PC-9 (cell line): ENCODE results near the gene NFKBIE. TPM values are rescaled to one million over a fixed set of nuclear protein-coding genes. Genes with fewer than 3 reads are reported as not detected.

Experiments used
- BruUV-seq: library from RNA; stranded (reverse); fragments of 400-500 nt; replicated peaks from 2 replicates; lab custom pipeline; 2021; lab: Mats Ljungman, UMichigan
- CTCF ChIA-PET: fragments of 300-600 bp; sonication (Branson Sonifier 250); formaldehyde crosslinking; loops from one replicate; lab custom pipeline; 2022; ENCODE audit warnings: antibody characterized with exemption; lab: Charles Lee
- POLR2A ChIA-PET: fragments of 300-600 bp; sonication (Branson Sonifier 250); formaldehyde crosslinking; loops from one replicate; lab custom pipeline; 2022; ENCODE audit warnings: antibody characterized with exemption; ENCODE audit not compliant: unreplicated experiment; lab: Charles Lee
- DNase-seq, 2 experiments: peaks; one replicate each; pipeline versions ENCODE4 v3.0.0 to v3.0.0-alpha.2; 2015 to 2022; ENCODE audit warnings: mixed read lengths in 1 of 2
- H2AFZ ChIP-seq: fragments of 200-600 bp; sonication (generic); 2 replicates; pipeline ENCODE4 v1.8.1; 2017; ENCODE audit warnings: antibody characterized with exemption
- H3F3A ChIP-seq: fragments of 200-600 bp; sonication (generic); 2 replicates; pipeline ENCODE4 v1.8.1; 2017; ENCODE audit warnings: antibody characterized with exemption, mild to moderate bottlenecking, low read depth; ENCODE audit not compliant: insufficient read depth
- H3K27ac ChIP-seq: fragments of 200-600 bp; sonication (generic); 2 replicates; pipeline ENCODE4 v1.6.1; 2016; ENCODE audit warnings: mixed run types
- H3K27me3 ChIP-seq: fragments of 200-600 bp; sonication (generic); 2 replicates; pipeline ENCODE4 v1.6.1; 2016; ENCODE audit warnings: low read depth, mixed run types; ENCODE audit not compliant: insufficient read depth
- H3K36me3 ChIP-seq: fragments of 200-600 bp; sonication (generic); 2 replicates; pipeline ENCODE4 v1.6.1; 2016; ENCODE audit warnings: low read depth, mixed run types
- H3K4me1 ChIP-seq: fragments of 200-600 bp; sonication (generic); replicated peaks from 2 replicates; pipeline ENCODE4 v1.6.1; 2016; ENCODE audit warnings: mixed run types; ENCODE audit not compliant: insufficient read depth
- H3K4me2 ChIP-seq: fragments of 200-600 bp; sonication (generic); 2 replicates; pipeline ENCODE4 v1.6.1; 2017; ENCODE audit warnings: mixed run types
- H3K4me3 ChIP-seq: fragments of 200-600 bp; sonication (generic); 2 replicates; pipeline ENCODE4 v1.6.1; 2016; ENCODE audit warnings: mixed run types
- H3K79me2 ChIP-seq: fragments of 200-600 bp; sonication (generic); 2 replicates; pipeline ENCODE4 v1.6.1; 2017; ENCODE audit warnings: low read depth, mixed run types
- H3K9me2 ChIP-seq: fragments of 200-600 bp; sonication (generic); 2 replicates; pipeline ENCODE4 v1.8.1; 2017; ENCODE audit warnings: mild to moderate bottlenecking; ENCODE audit not compliant: insufficient read depth
- H3K9me3 ChIP-seq: fragments of 200-600 bp; sonication (generic); 2 replicates; pipeline ENCODE4 v1.8.1; 2016; ENCODE audit warnings: low read depth; ENCODE audit not compliant: insufficient read depth
- H4K20me1 ChIP-seq: fragments of 200-600 bp; sonication (generic); 2 replicates; pipeline ENCODE4 v1.8.1; 2017; ENCODE audit not compliant: insufficient read depth
- CTCF ChIP-seq: fragments of 200-600 bp; sonication (generic); conservative IDR thresholded peaks from 2 replicates; pipeline ENCODE4 v1.6.1; 2017; ENCODE audit warnings: mixed run types, antibody characterized with exemption, mild to moderate bottlenecking, moderate library complexity
- EZH2 ChIP-seq: fragments of 200-600 bp; sonication (generic); IDR thresholded peaks from 2 replicates; pipeline ENCODE4 v1.8.0; 2017; ENCODE audit warnings: antibody characterized with exemption, low read depth
- intact Hi-C: fragments of 100-400 bp; cut with micrococcal nuclease; formaldehyde crosslinking; loops from one replicate; pipeline ENCODE4 v1.10.0; 2022; ENCODE audit not compliant: unreplicated experiment
- total RNA-seq: library from RNA; stranded (reverse); gene quantifications from 2 replicates; pipeline ENCODE4 v1.2.3, GENCODE V29; 2021

NFKBIE gene
- total RNA-seq, 1 experiment from 2014 or later = 7.6 TPM

GRCh38 chr6:44298055-44298803 lies 32.9 kb upstream of the NFKBIE start:
- Histone ChIP-seq H3K9me3 (no peaks in the 10 kb centered on the region), H3F3A (0 out of 2 replicates have a peak, but pooled peaks cover 5% of the 10 kb centered on the region), H3K27ac (no peak overlapping the region), H3K9me2 (no peaks in the 10 kb centered on the region), H4K20me1 (no peaks in the 10 kb centered on the region), H3K4me1 (no peaks in the 10 kb centered on the region), H3K27me3 (peaks cover 25% of the 10 kb centered on the region; the same call in 1 of the 2 replicates), H3K4me2 (no peak overlapping the region), H3K4me3 (no peak overlapping the region), H3K79me2 (no peaks in the 10 kb centered on the region), H2AFZ (no peak overlapping the region), H3K36me3 (no peaks in the 10 kb centered on the region)
- BruUV-seq = no TSS peak
- POLR2A ChIA-PET = interaction anchor here (0.6 kb wide), 1 partner anchor 160 kb away, joined by 3 read pairs; no protein-coding TSS in a partner anchor
- intact Hi-C loops = no loop called here
- no peak for DNase-seq
- no peak for TF ChIP-seq EZH2
- CTCF ChIA-PET = no interaction called here

- POLR2A ChIA-PET = no interaction called here
- no peak overlapping the region for H3K4me3 ChIP-seq
- no peak overlapping the region for H3K4me2 ChIP-seq
- no peak overlapping the region for H3K27ac ChIP-seq
- peak in 1 of 2 experiments; percentile 22 for DNase-seq
- H3K36me3 ChIP-seq = no peaks in the 10 kb centered on the region
- no peaks in the 10 kb centered on the region for H4K20me1 ChIP-seq
- H3K9me3 ChIP-seq = no peaks in the 10 kb centered on the region
- TF ChIP-seq CTCF (no peak), EZH2 (no peak)
- H3K27me3 ChIP-seq = peaks cover 34% of the 10 kb centered on the region
- intact Hi-C loops = no loop called here
- no peaks in the 10 kb centered on the region for H3K79me2 ChIP-seq
- no peaks in the 10 kb centered on the region for H3K4me1 ChIP-seq
- H3F3A ChIP-seq = 0 out of 2 replicates have a peak, but pooled peaks cover 5% of the 10 kb centered on the region
- BruUV-seq = no TSS peak
- H3K9me2 ChIP-seq = no peaks in the 10 kb centered on the region
- CTCF ChIA-PET = no interaction called here
- no peak overlapping the region for H2AFZ ChIP-seq
These were observed 32.0 kb upstream of the NFKBIE start for GRCh38 chr6:44297063-44298038.

GRCh38 chr6:44294832-44295791 lies 29.8 kb upstream of the NFKBIE start:
- DNase-seq = no peak
- Histone ChIP-seq H3K27ac (no peak overlapping the region), H3K4me2 (no peak overlapping the region), H3K9me3 (no peaks in the 10 kb centered on the region), H3K9me2 (no peaks in the 10 kb centered on the region), H3K36me3 (no peaks in the 10 kb centered on the region), H3K4me1 (no peaks in the 10 kb centered on the region), H3K27me3 (peaks cover 56% of the 10 kb centered on the region), H3K79me2 (no peaks in the 10 kb centered on the region), H2AFZ (no peak overlapping the region), H3F3A (0 out of 2 replicates have a peak, but pooled peaks cover 5% of the 10 kb centered on the region), H4K20me1 (no peaks in the 10 kb centered on the region), H3K4me3 (no peak overlapping the region)
- CTCF ChIA-PET = interaction anchor here (0.6 kb wide), 2 partner anchors 12 to 17 kb away, joined by 3 to 13 read pairs; no protein-coding TSS in a partner anchor
- no TSS peak for BruUV-seq
- POLR2A ChIA-PET = interaction anchor here (0.7 kb wide), 1 partner anchor 93 kb away, joined by 4 read pairs; no protein-coding TSS in a partner anchor
- TF ChIP-seq EZH2 = no peak
- no peak for TF ChIP-seq CTCF
- intact Hi-C loops = no loop called here
